SH-SY5Y (cell line): ENCODE data around the gene ATE1.

ENCODE experiments used
- GATA2 ChIP-seq: IDR thresholded peaks from 2 replicates; pipeline ENCODE4 v1.6.1; 2011; ENCODE audit warnings: mild to moderate bottlenecking, low read depth, low read length
- GATA3 ChIP-seq: IDR thresholded peaks from 2 replicates; pipeline ENCODE4 v1.6.1; 2011; ENCODE audit warnings: low read depth, mild to moderate bottlenecking, low read length, moderate library complexity

DNA sequence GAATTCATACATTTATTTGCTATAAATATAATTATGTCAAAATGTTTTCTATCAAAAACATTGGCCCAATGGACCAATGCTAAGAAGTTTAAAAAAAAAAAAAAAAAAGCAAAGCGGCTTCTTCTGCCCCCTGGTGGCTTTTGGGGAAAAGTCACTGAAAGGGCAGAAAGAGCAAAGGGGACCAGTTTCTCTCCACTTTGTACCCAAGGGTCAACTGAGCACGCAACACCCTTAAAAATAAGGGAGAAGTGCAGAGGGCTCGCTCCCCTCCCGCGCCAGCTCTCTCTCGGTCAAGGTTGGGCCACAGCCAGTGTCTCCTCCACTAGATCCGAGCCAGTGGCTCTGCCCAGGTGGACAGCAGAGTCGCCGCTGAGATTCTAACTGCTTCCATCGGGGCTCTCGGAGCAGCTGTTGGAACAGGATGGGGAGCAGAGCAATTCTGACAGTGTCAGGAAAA, 193.2 kb downstream of the ATE1 start:
- TF ChIP-seq GATA2 (no peak), GATA3 (no peak)
